Measurements from ENCODE around the gene MAN2B2. TPM values are rescaled to one million over a fixed set of nuclear protein-coding genes. Genes with fewer than 3 reads are reported as not detected.

MAN2B2 gene
- total and polyA plus RNA-seq, 2 of the 8 experiments (the other 6 are each of a cell fraction or from before 2014, with no cell fraction given), result 3.3 to 4.0 TPM

- POLR2A ChIA-PET (ENCODE audit: partially characterized antibody), result interaction anchor here (1.2 kb wide), 1 partner anchor 19 kb away, joined by 3 read pairs; no protein-coding TSS in a partner anchor
- TF ChIP-seq MAFK (IDR thresholded peaks at IDR 0.05; ENCODE audit: low read depth, low read length), result no peak
- TF ChIP-seq HDAC6 (IDR thresholded peaks at IDR 0.05; ENCODE audit: low read depth, low read length), result no peak
- peak; percentile 63 to 74 for TF ChIP-seq RAD21 (IDR thresholded peaks at IDR 0.05 in 1 of 2, conservative IDR thresholded peaks at IDR 0.05 in 1 of 2; ENCODE audit: low read depth in 2 of 2, low read length in 2 of 2)
- TF ChIP-seq TAF1 (IDR thresholded peaks at IDR 0.05; ENCODE audit: low read depth, low read length), result no peak
- TF ChIP-seq, protein P1, sequence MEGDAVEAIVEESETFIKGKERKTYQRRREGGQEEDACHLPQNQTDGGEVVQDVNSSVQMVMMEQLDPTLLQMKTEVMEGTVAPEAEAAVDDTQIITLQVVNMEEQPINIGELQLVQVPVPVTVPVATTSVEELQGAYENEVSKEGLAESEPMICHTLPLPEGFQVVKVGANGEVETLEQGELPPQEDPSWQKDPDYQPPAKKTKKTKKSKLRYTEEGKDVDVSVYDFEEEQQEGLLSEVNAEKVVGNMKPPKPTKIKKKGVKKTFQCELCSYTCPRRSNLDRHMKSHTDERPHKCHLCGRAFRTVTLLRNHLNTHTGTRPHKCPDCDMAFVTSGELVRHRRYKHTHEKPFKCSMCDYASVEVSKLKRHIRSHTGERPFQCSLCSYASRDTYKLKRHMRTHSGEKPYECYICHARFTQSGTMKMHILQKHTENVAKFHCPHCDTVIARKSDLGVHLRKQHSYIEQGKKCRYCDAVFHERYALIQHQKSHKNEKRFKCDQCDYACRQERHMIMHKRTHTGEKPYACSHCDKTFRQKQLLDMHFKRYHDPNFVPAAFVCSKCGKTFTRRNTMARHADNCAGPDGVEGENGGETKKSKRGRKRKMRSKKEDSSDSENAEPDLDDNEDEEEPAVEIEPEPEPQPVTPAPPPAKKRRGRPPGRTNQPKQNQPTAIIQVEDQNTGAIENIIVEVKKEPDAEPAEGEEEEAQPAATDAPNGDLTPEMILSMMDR (IDR thresholded peaks at IDR 0.05; ENCODE audit: control extremely low read depth in 1 of 3, insufficient read depth in 1 of 3, low read depth in 1 of 3, low read length in 3 of 3), result peak; percentile 58 to 75 (median 73)
- TF ChIP-seq JUND (IDR thresholded peaks at IDR 0.05; ENCODE audit: low read length), result no peak
- TF ChIP-seq, protein P2, sequence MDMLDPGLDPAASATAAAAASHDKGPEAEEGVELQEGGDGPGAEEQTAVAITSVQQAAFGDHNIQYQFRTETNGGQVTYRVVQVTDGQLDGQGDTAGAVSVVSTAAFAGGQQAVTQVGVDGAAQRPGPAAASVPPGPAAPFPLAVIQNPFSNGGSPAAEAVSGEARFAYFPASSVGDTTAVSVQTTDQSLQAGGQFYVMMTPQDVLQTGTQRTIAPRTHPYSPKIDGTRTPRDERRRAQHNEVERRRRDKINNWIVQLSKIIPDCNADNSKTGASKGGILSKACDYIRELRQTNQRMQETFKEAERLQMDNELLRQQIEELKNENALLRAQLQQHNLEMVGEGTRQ (IDR thresholded peaks at IDR 0.05; ENCODE audit: low read length), result no peak
- no peak for TF ChIP-seq MAX (IDR thresholded peaks at IDR 0.05)
- no peak for TF ChIP-seq CREB1 (IDR thresholded peaks at IDR 0.05)
These were observed 26.6 kb upstream of the MAN2B2 start for GRCh38 chr4:6548201-6548881.

More at GRCh38 chr4:6548201-6548881, 26.6 kb upstream of the MAN2B2 start:
- Histone ChIP-seq H3K4ac (replicated peaks; ENCODE audit: insufficient read length, low read depth, low read length) (no peak overlapping the region), H3K27ac (ENCODE audit: low read depth, low read length) (no peak overlapping the region), H2BK12ac (ENCODE audit: low read depth, low read length) (no peak overlapping the region), H2BK20ac (ENCODE audit: low read length) (no peak overlapping the region), H3K4me3 (ENCODE audit: extremely low read depth in 1 of 4, insufficient read depth in 2 of 4, low read depth in 3 of 4, low read length in 4 of 4) (no peak overlapping the region), H4K91ac (replicated peaks; ENCODE audit: insufficient read length, low read length) (no peak overlapping the region), H3K18ac (ENCODE audit: extremely low read depth, low read length) (no peak overlapping the region), H2AFZ (ENCODE audit: low read length) (no peak overlapping the region), H2BK5ac (ENCODE audit: low read depth, low read length) (no peak overlapping the region), H3K14ac (ENCODE audit: insufficient read length) (no peak overlapping the region), H3K79me2 (ENCODE audit: control insufficient read depth in 1 of 2, insufficient read depth in 2 of 2, low read length in 2 of 2) (no peaks in the 10 kb centered on the region), H3K9ac (replicated peaks in 1 of 4; ENCODE audit: extremely low read depth in 1 of 4, low read depth in 3 of 4, low read length in 3 of 4) (no peak overlapping the region), H3K36me3 (ENCODE audit: control insufficient read depth in 2 of 4, insufficient read depth in 4 of 4, low read length in 3 of 4) (no peaks in the 10 kb centered on the region), H3K9me3 (ENCODE audit: insufficient read depth in 2 of 2, low read depth in 1 of 2, low read length in 1 of 2) (peaks cover 2 to 4% of the 10 kb centered on the region in 2 experiments; a peak in 2 of 4 replicates), H3K4me1 (replicated peaks in 1 of 4; ENCODE audit: control insufficient read depth in 3 of 4, insufficient read depth in 4 of 4, low read length in 3 of 4) (no peaks in the 10 kb centered on the region), H3K23me2 (ENCODE audit: low read depth, low read length) (no peaks in the 10 kb centered on the region), H3K56ac (replicated peaks; ENCODE audit: insufficient read length, low read depth, low read length) (no peak overlapping the region), H4K20me1 (replicated peaks in 1 of 2; ENCODE audit: control insufficient read depth in 1 of 2, insufficient read depth in 2 of 2, low read length in 2 of 2) (peaks cover 0 to 3% of the 10 kb centered on the region in 2 experiments), H2BK15ac (ENCODE audit: low read length) (no peak overlapping the region), H2BK120ac (replicated peaks; ENCODE audit: low read depth, low read length) (no peak overlapping the region), H2AK5ac (ENCODE audit: low read depth, low read length) (no peak overlapping the region), H4K5ac (ENCODE audit: insufficient read length, low read depth, low read length) (no peak overlapping the region), H3K79me1 (ENCODE audit: low read depth, low read length) (no peaks in the 10 kb centered on the region), H3K23ac (ENCODE audit: insufficient read length) (no peak overlapping the region), H4K8ac (ENCODE audit: extremely low read depth, insufficient read depth, low read length) (no peak overlapping the region), H3K27me3 (replicated peaks in 1 of 4; ENCODE audit: control insufficient read depth in 3 of 4, extremely low read depth in 1 of 4, insufficient read depth in 3 of 4, low read length in 3 of 4) (no peaks in the 10 kb centered on the region; a peak in 2 of 7 replicates), H3K4me2 (ENCODE audit: insufficient read depth in 1 of 2, low read depth in 2 of 2, low read length in 2 of 2) (no peak overlapping the region)
- peak; percentile 27 to 66 for DNase-seq (ENCODE audit: low read depth in 1 of 2, low spot score in 2 of 2)
- CTCF ChIA-PET (ENCODE audit: partially characterized antibody), result interaction anchor here (0.7 to 7.3 kb wide), 22 partner anchors 8 to 298 kb away, joined by 3 to 58 read pairs (median 6); no protein-coding TSS in a partner anchor
- FAIRE-seq, result no peak
- 78% methylated on average over 8 of the region's 8 CpGs; no CpG with 5 or more reads in 1 of the 2 experiments for WGBS, 2 experiments (ENCODE audit: extremely low coverage in 1 of 2, insufficient coverage in 1 of 2, insufficient read length in 1 of 2, insufficient replicate concordance in 2 of 2, low coverage in 1 of 2, low lambda C conversion rate in 2 of 2, missing lambda C conversion rate in 1 of 2)

Data from H1 (cell line).